EH (cell line): ENCODE data around the gene THAP12.
"Not testable (repeated sequence)": the region's sequence is repeated elsewhere in the genome, so short reads cannot be mapped to it uniquely, and the experiment has no call there.

ENCODE experiments used
- DNase-seq: peaks from one replicate; pipeline ENCODE4 v3.0.0-alpha.2; 2015; ENCODE audit warnings: low read depth

Gene THAP12, protein sequence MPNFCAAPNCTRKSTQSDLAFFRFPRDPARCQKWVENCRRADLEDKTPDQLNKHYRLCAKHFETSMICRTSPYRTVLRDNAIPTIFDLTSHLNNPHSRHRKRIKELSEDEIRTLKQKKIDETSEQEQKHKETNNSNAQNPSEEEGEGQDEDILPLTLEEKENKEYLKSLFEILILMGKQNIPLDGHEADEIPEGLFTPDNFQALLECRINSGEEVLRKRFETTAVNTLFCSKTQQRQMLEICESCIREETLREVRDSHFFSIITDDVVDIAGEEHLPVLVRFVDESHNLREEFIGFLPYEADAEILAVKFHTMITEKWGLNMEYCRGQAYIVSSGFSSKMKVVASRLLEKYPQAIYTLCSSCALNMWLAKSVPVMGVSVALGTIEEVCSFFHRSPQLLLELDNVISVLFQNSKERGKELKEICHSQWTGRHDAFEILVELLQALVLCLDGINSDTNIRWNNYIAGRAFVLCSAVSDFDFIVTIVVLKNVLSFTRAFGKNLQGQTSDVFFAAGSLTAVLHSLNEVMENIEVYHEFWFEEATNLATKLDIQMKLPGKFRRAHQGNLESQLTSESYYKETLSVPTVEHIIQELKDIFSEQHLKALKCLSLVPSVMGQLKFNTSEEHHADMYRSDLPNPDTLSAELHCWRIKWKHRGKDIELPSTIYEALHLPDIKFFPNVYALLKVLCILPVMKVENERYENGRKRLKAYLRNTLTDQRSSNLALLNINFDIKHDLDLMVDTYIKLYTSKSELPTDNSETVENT

DNA sequence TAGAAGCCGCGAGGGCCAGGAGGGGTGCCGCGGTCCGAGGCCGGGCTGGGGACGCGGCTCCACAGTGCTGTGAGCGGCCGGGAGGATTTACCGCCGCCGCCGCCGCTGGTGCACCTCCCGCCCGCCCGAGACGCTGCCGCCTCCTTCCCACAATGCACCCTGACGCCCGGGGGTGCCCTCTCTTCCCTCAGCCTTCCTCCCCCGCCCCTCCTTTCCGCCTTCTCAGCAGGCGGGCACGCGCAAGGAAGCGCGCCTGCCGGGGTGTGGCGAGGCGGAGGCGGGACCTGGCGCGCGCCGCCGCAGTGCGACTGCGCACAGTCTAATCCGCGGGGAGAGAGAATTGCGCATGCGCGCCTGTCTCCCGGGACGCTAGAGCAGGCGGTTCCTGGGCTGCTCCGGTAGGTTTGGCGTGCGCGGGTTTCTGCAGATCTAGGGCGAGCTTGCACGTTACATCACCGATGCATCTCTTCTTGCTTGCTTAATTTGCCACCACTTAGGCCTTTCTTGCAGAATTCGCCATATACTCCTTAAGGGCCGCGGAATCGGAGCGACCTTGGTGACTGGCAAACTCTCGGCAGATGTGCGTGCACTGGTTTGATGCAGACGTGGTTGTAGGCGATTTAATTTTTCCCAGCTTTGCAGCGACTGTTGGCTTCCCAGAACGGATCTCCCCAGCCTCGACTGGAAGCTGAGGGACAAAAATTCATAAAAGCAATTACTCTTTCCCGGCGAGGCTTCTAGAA lies at the start of gene THAP12, which contains the start of gene GVQW3:
Gene THAP12, minus strand, starts transcription at position 156 of the 743 bp plus-strand sequence. CDS start 296 bp downstream, outside the sequence.
Gene GVQW3, plus strand, starts transcription at position 347 of the 743 bp plus-strand sequence. CDS start 506 bp downstream, outside the sequence.
- DNase-seq: peak; percentile 98

DNA sequence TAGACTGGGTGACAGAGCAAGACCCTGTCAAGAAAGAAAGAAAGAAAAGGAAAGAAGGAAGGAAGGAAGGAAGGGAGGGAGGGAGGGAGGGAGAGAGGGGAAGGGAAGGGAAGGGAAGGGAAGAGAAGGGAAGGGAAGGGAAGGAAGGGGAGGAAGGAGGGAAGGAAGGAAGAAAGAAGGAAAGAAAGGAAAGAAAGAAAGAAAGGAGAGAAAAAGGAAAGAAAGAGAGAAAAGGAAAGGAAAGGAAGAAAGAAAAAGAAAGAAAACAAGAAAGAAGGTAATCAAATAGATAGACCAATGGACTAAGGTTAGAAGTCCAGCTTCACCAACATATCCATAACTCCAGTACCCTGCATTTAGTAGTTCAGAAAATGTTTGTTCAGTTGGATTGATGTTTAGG lies 45.7 kb upstream of the THAP12 start:
- DNase-seq: no peak

DNA sequence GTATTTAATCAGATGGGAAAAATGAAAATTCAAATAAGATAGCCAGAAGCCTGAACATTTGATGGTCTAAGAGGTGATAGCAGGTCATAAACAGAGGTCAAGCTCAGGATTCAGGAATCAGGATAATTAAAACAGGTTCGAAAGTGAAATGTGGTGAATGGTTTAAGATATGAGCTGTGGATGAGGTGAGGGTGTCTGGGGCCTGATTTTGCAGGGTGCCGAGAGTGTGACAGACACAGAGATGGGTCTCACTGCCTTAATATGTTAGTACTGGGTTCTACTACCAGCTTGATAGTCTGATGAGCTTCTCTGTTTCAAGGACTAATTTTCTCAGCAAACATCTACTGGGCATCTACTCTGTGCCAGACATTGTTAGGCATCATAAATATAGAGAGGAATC lies 44.0 kb upstream of the THAP12 start:
- DNase-seq: no peak

DNA sequence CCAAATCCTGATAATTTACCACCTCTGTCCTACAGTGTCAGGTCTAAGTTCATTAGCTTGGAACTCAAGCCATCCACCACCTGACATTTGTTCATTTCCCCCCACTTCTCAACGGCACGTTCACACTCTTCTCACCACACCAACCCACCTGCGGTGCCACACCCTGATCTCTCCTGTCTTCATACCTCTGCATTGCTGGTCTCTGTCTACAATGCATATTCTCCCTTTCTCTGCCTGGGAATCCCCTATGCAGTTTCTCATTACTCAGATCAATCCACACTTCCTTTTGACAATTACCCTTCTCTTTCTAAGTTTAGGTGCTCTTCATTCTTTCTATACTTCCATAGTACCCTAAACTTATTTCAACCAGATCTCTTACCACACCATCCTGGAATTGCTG lies 43.4 kb upstream of the THAP12 start:
- no peak for DNase-seq

DNA sequence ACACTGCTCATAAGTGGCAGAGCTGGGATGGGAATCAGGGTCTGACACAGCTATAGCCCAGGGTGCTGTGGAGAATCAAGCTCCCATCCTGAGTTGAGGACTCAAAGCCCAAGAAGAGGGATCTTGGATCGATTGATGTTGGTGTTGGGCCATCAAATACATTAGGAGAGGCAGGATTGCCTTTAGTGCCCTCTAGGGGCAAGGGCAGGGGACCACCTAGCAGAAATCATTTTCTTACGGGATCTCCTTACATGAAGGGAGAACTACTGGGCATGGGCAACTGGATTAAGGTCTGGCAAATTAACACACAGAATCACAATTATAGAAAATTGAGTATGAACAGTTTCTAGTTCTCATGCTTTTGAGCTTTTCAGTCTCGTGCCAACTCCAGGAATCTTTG lies 39.0 kb upstream of the THAP12 start:
- no peak for DNase-seq

DNA sequence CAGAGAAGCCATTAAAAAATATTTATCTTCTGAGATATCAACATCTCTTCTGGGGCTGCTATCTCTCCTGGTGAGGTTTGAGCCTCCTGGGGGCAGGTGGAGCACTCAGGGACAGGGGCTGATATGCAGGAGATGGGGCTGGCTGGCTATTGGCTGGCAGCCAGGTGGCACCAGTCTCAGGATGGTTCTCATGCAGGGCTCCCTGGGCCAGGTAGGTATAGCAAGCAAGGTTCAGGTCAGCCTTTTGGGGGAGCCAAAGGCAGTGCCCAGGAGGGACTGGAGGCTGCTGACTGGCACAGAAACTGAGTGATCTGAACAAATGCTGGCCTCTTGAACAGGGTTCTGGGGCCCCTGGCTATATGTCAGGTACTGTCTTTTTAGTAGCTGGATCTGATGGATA lies 34.1 kb upstream of the THAP12 start:
- no peak for DNase-seq

DNA sequence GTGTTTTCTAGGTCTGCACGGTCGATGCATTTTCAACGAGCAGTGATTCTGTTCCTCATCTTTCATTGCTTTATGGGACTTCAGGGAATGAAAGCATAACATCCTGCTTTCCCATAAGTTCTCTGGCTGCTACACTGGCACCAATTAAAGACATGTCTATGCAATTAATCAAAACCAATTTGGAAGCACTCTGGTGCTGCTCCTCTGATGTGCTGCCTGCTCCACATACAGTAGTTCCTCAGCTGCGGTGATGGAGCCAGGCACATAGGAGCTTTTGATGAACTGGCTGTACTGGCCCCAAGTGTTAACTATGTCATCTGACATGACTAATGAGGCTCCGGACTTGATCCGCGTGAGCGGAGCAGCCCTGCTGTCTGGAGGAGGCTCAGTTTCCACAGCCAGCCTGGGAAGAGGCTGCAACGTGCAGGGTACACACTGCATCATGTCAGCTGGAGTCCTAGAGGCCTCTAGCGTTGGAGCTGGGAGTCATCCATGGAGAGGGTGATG lies 30.0 kb upstream of the THAP12 start:
- DNase-seq: no peak

DNA sequence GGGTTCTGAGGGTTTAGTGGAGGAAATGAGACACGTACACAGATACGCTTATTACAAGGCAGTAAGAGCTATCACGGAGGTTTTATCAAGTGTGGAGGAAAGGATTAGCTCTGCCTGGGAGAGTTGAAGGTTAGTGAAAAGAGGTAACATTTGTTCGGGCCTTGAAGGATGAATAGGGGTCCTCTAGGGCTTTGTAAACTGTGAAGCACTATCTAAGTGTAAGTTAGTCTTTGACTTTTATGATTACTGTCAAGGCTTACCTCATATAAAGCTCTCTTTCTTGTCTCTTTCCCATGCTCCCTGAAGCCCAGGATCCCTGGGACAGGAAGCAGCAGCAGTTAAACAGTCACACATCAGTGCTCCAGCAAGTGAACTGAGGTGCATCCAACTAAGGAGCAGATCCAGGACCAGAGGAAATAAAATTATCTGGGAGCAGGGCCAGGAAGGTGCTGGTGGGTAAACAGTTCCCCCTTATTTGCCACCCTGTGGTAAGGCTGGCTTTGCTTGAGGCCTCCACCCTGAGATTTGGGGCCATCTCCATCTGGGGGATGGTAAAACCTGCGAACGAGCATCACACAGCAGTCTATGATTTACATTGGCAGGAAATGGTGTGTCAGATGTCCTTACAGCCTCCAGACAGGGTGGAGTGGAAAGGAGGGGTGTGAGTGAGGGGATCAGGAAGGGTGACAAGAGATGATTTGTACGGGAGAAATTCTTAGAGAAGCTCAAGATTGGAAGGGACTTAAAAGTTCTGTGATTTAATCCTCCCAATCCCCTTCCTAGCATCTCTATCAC lies 27.4 kb upstream of the THAP12 start:
- peak; percentile 13 for DNase-seq

DNA sequence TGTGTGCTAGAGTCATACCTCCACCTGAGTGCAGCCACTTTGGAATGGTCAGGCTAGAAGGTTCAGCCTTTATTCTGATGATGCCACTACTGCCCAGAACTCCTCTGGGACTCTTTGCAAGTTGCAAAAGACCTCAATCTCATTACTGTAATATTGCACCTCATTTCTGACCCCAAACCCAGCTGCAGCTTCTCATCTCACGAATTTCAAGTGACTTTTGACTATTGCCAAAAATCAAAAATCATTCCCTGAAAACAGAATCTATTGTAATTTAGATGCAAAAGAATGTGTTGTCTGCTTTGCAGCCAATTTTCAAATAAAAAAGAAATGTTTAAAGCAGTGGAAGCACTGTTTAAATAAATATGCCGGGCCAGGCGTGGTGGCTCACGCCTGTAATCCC lies 25.4 kb upstream of the THAP12 start:
- DNase-seq: no peak

DNA sequence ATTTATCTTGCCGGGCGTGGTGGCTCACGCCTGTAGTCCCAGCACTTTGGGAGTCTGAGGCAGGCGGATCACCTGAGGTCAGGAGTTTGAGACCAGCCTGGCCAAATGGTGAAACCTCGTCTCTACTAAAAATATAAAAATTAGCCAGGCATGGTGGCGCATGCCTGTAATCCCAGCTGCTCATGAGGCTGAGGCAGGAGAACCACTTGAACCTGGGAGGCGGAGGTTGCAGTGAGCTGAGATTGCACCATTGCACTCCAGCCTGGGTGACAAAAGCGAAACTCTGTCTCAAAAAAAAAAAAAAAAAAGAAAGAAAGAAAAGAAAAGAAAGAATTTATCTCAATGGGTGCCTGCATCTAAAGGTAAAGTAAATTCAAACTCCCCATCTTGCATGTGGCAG lies 20.6 kb upstream of the THAP12 start:
- not testable (repeated sequence) for DNase-seq

DNA sequence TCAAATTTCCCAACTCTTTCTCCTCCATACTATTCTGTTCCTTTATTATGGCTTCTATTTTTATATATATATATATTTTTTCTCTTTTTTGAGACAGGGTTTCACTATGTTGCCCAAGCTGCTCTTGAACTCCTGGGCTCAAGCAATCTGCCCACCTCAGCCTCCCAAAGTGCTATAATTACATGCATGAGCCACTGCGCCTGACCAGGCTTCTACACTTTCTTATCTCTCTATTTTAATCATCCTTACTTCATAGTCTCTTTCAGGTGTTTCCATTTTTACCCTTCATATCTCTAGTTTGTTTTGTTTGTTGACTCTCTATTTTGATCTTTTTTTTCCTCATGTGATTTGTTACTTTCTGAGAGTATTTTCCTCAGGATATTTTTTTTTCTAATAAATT lies 20.0 kb upstream of the THAP12 start:
- DNase-seq: no peak

DNA sequence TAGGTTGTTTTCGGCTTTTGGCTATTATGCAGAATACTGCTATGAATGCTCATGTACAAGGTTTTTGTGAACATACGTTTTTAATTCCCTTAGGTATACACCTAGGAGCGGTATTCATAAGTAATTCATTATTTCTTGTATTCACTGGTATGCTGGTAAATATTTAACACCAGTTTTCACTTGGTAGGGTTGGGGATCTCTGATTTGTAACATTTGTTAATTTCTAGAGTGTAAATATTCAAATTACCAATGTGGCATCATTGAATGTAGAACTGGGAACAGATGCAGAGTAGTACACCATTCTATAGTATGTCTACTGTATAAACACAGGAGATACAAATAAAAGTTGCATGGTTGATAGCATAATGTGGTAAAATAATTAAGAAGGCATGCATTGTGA lies 16.5 kb upstream of the THAP12 start:
- no peak for DNase-seq

DNA sequence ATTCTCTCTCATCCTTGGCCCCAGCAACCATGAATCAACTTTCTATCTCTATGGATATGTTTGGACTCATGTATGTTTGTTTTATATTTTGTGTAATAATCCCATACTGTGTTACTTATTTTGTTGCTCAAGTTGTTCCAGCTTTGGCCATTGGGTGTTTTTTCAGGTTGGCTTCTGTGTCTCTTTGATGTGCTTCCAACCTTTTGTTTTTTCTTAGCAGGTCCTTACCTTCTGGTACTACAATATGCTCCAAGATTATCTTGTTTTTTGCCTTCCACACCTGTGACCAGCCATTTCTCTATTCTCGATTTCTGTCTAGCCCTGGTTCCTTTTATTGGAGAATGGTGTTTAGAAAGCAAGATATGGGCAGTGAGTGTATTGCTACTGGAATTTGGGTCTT lies 14.4 kb upstream of the THAP12 start:
- DNase-seq: no peak

DNA sequence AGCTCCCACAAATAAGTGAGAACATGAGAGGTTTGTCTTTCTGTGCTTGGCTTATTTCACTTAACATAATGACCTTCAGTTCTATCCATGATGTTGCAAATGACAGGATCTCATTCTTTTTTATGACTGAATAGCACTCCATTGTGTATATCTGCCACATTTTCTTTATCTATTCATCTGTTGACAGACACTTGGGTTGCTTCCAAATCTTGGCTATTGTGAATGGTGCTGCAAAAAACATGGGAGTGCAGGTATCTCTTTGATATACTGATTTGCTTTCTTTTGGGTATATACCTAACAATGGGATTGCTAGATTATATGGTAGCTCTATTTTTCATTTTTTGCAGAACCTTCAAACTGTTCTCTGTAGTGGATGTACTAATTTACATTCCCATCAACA lies 13.5 kb upstream of the THAP12 start:
- no peak for DNase-seq

DNA sequence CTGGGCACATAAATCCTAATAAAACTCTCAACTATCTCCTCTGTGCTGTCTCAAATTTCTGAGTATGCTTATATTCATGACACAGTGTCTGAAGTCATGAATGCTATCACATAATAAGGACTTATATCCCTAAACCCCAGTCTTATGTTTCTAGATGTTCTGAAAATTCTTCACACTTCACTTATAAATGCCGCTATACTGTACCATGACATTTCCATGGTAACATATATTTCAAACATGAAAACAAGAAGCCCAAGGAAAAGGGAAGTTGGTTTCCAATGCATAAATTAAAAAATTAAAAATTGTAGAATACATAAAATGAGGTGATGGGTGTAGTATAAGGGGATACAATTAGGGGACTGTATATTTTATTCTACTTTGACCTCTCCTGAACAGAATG lies 11.9 kb upstream of the THAP12 start:
- DNase-seq: no peak

DNA sequence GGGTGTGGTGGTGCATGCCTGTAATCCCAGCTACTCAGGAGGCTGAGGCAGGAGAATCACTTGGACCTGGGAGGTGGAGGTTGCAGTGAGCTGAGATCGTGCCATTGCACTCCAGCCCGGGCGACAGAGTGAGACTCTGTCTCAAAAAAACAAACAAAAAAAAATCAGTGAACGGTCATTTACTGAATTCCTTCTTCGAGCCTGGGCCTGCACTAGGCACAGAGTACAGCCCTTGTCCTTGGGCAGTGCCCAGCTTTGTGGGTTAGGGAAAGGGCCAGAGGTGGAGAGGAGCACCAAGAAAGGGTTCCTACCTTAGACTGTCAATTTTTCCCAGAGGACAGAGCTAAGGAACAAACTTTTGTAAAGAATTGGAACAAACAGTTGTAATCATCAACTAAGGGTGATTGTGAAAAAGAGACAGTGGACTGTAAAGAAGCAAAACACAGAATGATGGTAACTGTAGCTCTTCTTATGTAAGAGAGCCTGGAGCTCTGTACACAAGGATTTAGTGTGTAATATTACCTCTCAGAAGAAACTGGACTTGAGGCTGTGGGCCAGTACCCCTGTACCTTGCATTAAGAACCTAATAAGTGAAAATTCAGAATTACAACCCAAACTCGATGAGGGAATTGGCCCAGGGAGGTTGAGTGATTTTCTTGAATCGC lies 11.0 kb upstream of the THAP12 start:
- no peak for DNase-seq

DNA sequence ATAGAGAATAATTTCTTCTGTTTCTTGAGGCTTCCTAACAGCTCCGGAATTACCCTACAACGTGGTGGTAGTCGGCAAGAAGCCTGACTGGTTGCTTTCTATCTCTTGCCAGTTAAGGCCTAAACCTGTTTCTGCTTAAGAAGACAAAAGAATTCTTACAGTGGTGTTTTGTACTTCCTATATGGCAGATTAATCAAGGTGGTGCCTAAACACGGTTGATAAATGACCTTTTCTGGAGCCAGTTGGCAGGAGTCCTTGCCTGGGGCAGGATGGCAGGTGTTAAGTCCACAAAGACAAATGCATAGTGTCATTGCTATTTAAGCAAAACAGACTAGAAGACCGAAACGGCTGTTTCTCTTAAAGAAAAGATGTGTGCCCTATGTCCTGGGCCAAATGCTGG lies 10.1 kb upstream of the THAP12 start:
- DNase-seq: no peak

DNA sequence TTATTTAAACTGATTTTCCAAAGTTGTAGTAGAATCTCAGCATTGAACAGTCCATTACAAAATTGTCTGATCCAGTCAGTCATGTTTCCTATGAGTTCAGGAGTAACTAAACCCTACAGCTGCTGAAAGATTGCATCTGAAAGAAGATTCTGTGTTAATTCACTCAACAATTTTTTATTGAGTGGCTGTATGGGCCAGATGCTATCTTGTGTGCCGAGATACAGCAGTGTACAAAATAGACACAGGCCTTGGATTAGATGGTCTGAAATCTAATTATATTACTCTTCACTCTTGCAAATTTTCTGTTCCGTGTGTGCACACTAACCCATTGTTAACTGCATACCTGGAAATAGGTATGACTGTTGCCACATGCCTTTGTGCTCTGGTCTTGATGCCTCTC lies 7.5 kb upstream of the THAP12 start:
- DNase-seq: no peak

DNA sequence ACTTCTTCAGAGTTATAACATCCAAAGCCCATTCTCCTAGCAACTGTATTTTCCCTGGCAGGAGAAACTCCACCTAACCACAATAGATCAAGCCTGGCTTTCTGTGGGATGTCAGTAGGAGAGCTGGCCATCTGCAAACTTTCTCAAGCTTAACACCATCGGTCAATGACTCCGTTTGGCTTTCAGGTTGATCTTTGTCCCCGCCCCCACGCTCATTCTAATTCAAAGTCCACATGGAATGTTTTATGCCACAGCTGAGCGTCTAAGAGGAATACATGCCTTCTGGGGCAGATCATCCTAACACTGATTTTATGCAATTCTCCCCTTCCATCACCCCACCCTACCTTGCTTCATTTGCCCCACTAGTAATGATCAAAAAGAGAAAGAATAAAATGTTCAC lies 5.0 kb upstream of the THAP12 start:
- DNase-seq: no peak

DNA sequence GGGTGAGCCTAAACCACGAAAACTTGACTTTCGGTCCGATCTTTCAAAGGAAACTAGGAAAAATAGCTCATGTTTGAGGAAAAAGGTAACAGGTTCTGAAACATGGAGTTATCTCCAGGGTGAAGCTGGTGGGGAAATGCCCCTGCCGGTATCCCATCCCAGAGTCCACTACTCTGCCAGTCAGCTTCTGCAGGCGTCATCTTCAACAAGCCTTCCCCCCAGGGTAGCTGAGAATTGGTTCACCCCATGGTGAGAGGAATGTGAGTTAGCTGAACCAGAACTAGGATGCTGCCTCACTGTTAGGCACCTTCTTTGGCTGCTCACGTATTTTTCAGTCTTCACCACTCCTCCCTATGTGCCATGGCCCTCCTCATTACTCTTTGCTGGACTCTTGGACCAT lies 1.3 kb upstream of the THAP12 start:
- DNase-seq: no peak
